Measurements from ENCODE around the gene F5.

Gene F5

DNA sequence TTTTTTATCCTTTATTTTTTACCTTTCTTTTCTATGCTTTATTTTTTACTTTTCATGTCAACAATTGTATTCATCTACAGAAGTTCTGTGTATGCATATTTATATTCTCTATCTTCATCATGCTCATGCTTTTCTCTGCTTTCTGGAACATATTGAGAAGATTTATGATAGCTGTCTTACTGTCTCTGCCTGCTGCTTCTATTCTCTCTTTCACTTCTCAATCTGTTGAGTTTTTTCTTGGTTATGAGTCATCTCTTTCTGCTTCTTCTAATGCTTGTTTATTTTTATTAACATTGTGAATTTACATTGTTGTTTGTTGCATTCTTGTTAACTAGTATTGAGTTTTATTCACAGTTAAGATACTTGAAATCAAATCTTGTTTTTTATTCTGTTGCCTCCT is 22.6 kb downstream of the F5 start:
- no peak for TF ChIP-seq EGR1 (IDR thresholded peaks at IDR 0.05)

- TF ChIP-seq ZBTB7A (IDR thresholded peaks at IDR 0.05; ENCODE audit: low read depth) (no peak), RAD21 (IDR thresholded peaks at IDR 0.05; ENCODE audit: low read depth) (no peak), EGR1 (IDR thresholded peaks at IDR 0.05) (no peak), FOXM1 (IDR thresholded peaks at IDR 0.05; ENCODE audit: borderline replicate concordance, low read depth) (no peak), TEAD4 (IDR thresholded peaks at IDR 0.05) (no peak), EP300 (IDR thresholded peaks at IDR 0.05; ENCODE audit: borderline replicate concordance) (no peak), CEBPB (IDR thresholded peaks at IDR 0.05) (no peak), USF1 (IDR thresholded peaks at IDR 0.05) (no peak), NFIC (IDR thresholded peaks at IDR 0.05) (no peak), TAF1 (IDR thresholded peaks at IDR 0.05; ENCODE audit: low read depth) (no peak)
- TF ChIP-seq, protein P1, sequence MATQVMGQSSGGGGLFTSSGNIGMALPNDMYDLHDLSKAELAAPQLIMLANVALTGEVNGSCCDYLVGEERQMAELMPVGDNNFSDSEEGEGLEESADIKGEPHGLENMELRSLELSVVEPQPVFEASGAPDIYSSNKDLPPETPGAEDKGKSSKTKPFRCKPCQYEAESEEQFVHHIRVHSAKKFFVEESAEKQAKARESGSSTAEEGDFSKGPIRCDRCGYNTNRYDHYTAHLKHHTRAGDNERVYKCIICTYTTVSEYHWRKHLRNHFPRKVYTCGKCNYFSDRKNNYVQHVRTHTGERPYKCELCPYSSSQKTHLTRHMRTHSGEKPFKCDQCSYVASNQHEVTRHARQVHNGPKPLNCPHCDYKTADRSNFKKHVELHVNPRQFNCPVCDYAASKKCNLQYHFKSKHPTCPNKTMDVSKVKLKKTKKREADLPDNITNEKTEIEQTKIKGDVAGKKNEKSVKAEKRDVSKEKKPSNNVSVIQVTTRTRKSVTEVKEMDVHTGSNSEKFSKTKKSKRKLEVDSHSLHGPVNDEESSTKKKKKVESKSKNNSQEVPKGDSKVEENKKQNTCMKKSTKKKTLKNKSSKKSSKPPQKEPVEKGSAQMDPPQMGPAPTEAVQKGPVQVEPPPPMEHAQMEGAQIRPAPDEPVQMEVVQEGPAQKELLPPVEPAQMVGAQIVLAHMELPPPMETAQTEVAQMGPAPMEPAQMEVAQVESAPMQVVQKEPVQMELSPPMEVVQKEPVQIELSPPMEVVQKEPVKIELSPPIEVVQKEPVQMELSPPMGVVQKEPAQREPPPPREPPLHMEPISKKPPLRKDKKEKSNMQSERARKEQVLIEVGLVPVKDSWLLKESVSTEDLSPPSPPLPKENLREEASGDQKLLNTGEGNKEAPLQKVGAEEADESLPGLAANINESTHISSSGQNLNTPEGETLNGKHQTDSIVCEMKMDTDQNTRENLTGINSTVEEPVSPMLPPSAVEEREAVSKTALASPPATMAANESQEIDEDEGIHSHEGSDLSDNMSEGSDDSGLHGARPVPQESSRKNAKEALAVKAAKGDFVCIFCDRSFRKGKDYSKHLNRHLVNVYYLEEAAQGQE (IDR thresholded peaks at IDR 0.05; ENCODE audit: low read depth) = no peak
These were observed 23.2 kb downstream of the F5 start for GRCh38 chr1:169563019-169563615.

DNA sequence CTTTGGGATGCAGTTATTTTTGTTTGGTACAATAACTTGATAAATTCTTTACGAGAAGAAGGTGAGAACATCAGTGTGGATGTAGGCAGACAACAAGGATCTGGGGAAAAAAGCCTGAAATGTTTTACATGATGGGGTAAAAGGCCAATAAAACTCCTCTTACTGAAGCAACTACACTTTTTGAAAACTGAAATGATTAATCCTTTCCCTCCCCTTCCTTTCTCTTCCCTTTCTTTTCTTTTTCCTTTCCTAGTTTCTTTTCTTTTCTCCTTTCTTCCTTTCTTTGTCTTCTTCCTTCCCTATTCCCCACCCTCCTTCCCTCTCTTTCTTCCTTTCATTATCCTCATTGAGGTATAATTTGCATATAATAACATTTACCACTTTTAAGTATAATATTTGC is 24.6 kb downstream of the F5 start:
- TF ChIP-seq TCF12 (IDR thresholded peaks at IDR 0.05; ENCODE audit: low read depth) = no peak
- TF ChIP-seq RAD21 (IDR thresholded peaks at IDR 0.05; ENCODE audit: low read depth) = no peak
- no peak for TF ChIP-seq YY1 (IDR thresholded peaks at IDR 0.05; ENCODE audit: low read depth)
- no peak for TF ChIP-seq TEAD4 (IDR thresholded peaks at IDR 0.05)
- TF ChIP-seq, protein P2, sequence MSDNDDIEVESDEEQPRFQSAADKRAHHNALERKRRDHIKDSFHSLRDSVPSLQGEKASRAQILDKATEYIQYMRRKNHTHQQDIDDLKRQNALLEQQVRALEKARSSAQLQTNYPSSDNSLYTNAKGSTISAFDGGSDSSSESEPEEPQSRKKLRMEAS (IDR thresholded peaks at IDR 0.05) = no peak
- TF ChIP-seq ZBTB7A (IDR thresholded peaks at IDR 0.05; ENCODE audit: low read depth) = no peak
- TF ChIP-seq EGR1 (IDR thresholded peaks at IDR 0.05) = no peak
- TF ChIP-seq CEBPB (IDR thresholded peaks at IDR 0.05) = no peak
- no peak for TF ChIP-seq USF1 (IDR thresholded peaks at IDR 0.05)
- TF ChIP-seq EP300 (IDR thresholded peaks at IDR 0.05; ENCODE audit: borderline replicate concordance) = no peak
- TF ChIP-seq, protein P1 (IDR thresholded peaks at IDR 0.05; ENCODE audit: low read depth) = no peak
- no peak for TF ChIP-seq CREB1 (IDR thresholded peaks at IDR 0.05; ENCODE audit: low read depth)
- no peak for TF ChIP-seq FOXM1 (IDR thresholded peaks at IDR 0.05; ENCODE audit: borderline replicate concordance, low read depth)

DNA sequence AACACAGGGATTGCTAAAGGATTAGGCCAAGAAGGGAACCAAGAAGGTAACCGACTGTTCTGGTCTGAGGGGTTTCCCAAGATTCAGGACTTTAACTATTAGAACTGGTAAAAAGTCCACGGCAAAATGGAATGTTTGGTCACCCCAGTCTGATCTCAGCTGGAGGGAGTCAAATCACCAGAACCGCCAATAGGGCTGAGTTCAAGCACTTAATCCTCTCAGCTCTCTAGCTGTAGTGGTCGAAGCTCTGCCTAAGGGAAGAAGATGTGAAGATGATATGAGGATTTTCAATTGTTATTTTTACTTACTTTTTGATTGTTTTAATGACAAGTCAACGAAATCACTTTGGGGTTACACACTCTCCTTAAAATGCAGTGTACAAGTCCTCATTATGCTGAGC is 29.1 kb downstream of the F5 start:
- no peak for TF ChIP-seq CREB1 (IDR thresholded peaks at IDR 0.05; ENCODE audit: low read depth)
- TF ChIP-seq USF1 (IDR thresholded peaks at IDR 0.05) = no peak
- TF ChIP-seq TCF12 (IDR thresholded peaks at IDR 0.05; ENCODE audit: low read depth) = no peak
- TF ChIP-seq CEBPB (IDR thresholded peaks at IDR 0.05) = no peak
- no peak for TF ChIP-seq YY1 (IDR thresholded peaks at IDR 0.05; ENCODE audit: low read depth)
- no peak for TF ChIP-seq TAF1 (IDR thresholded peaks at IDR 0.05; ENCODE audit: low read depth)

- TF ChIP-seq RAD21 (IDR thresholded peaks at IDR 0.05; ENCODE audit: low read depth) = peak; percentile 64
- TF ChIP-seq, protein P1 (IDR thresholded peaks at IDR 0.05; ENCODE audit: low read depth) = no peak
These were observed 36.0 kb downstream of the F5 start for GRCh38 chr1:169550294-169550693.

Measured in Ishikawa (cell line).